OCI-LY1 (cell line): Measurements from ENCODE around the gene NCKIPSD.
A peak's percentile ranks its signal among the peaks of the same experiment; 100 is the strongest.

ENCODE experiments used
- H2AFZ ChIP-seq: fragments of 200-600 bp; sonication (generic), shearing (Covaris generic); 2 replicates; pipeline ENCODE4 v1.6.0; 2014; ENCODE audit warnings: antibody characterized with exemption, mild to moderate bottlenecking, low read length
- H3F3A ChIP-seq: fragments of 200-600 bp; sonication (generic), shearing (Covaris generic); 2 replicates; pipeline ENCODE4 v1.6.0; 2014; ENCODE audit warnings: mild to moderate bottlenecking, antibody characterized with exemption, low read length, moderate library complexity; ENCODE audit not compliant: insufficient read depth
- H3K27ac ChIP-seq: fragments of 200-600 bp; sonication (generic); 2 replicates; pipeline ENCODE4 v1.5.1; 2014; ENCODE audit warnings: low read length, mixed run types, mild to moderate bottlenecking, low read depth; ENCODE audit not compliant: poor library complexity, severe bottlenecking
- H3K27me3 ChIP-seq: fragments of 200-600 bp; sonication (generic); 2 replicates; pipeline ENCODE4 v1.6.0; 2014; ENCODE audit warnings: antibody characterized with exemption, mild to moderate bottlenecking, low read length, moderate library complexity; ENCODE audit not compliant: insufficient read depth
- H3K36me3 ChIP-seq: fragments of 200-600 bp; sonication (generic); 2 replicates; pipeline ENCODE4 v1.6.1; 2014; ENCODE audit warnings: mild to moderate bottlenecking, antibody characterized with exemption, low read length, moderate library complexity, mixed read lengths; ENCODE audit not compliant: insufficient read depth
- H3K4me1 ChIP-seq: fragments of 200-600 bp; sonication (generic); 2 replicates; pipeline ENCODE4 v1.5.1; 2014; ENCODE audit warnings: mild to moderate bottlenecking, low read length, moderate library complexity; ENCODE audit not compliant: insufficient read depth, severe bottlenecking
- H3K4me2 ChIP-seq: fragments of 200-600 bp; sonication (generic), shearing (Covaris generic); 2 replicates; pipeline ENCODE4 v1.6.1; 2014; ENCODE audit warnings: low read length
- H3K4me3 ChIP-seq: fragments of 200-600 bp; sonication (generic); 2 replicates; pipeline ENCODE4 v1.5.1; 2014; ENCODE audit warnings: low read length, low read depth, mild to moderate bottlenecking, mixed read lengths; ENCODE audit not compliant: poor library complexity, severe bottlenecking
- H3K79me2 ChIP-seq: fragments of 200-600 bp; shearing (Covaris generic); 2 replicates; pipeline ENCODE4 v1.6.1; 2016; ENCODE audit warnings: mixed run types, low read length, mixed read lengths; ENCODE audit not compliant: insufficient read depth
- H3K9ac ChIP-seq: fragments of 200-600 bp; sonication (generic), shearing (Covaris generic); 2 replicates; pipeline ENCODE4 v1.6.1; 2014; ENCODE audit warnings: mild to moderate bottlenecking, low read length, mixed read lengths
- H3K9me2 ChIP-seq: fragments of 200-600 bp; sonication (generic), shearing (Covaris generic); 2 replicates; pipeline ENCODE4 v1.6.1; 2014; ENCODE audit warnings: low read depth, mild to moderate bottlenecking, low read length, mixed read lengths
- H3K9me3 ChIP-seq: fragments of 200-600 bp; shearing (Covaris generic); 2 replicates; pipeline ENCODE4 v1.6.1; 2014; ENCODE audit warnings: low read length, mixed read lengths
- H4K20me1 ChIP-seq: fragments of 200-600 bp; sonication (generic), shearing (Covaris generic); 2 replicates; pipeline ENCODE4 v1.6.0; 2016; ENCODE audit warnings: mild to moderate bottlenecking, low read length; ENCODE audit not compliant: insufficient read depth
- CTCF ChIP-seq: fragments of 200-600 bp; sonication (generic), shearing (Covaris generic); IDR thresholded peaks from 2 replicates; pipeline ENCODE4 v1.5.1; 2017; ENCODE audit warnings: mild to moderate bottlenecking, antibody characterized with exemption, low read length, moderate library complexity, mixed read lengths
- EZH2 ChIP-seq: fragments of 200-600 bp; sonication (generic), shearing (Covaris generic); IDR thresholded peaks from 2 replicates; pipeline ENCODE4 v1.8.0; 2017; ENCODE audit warnings: borderline replicate concordance, mixed run types, mild to moderate bottlenecking, antibody characterized with exemption, low read length, moderate library complexity, mixed read lengths

The NCKIPSD gene

DNA sequence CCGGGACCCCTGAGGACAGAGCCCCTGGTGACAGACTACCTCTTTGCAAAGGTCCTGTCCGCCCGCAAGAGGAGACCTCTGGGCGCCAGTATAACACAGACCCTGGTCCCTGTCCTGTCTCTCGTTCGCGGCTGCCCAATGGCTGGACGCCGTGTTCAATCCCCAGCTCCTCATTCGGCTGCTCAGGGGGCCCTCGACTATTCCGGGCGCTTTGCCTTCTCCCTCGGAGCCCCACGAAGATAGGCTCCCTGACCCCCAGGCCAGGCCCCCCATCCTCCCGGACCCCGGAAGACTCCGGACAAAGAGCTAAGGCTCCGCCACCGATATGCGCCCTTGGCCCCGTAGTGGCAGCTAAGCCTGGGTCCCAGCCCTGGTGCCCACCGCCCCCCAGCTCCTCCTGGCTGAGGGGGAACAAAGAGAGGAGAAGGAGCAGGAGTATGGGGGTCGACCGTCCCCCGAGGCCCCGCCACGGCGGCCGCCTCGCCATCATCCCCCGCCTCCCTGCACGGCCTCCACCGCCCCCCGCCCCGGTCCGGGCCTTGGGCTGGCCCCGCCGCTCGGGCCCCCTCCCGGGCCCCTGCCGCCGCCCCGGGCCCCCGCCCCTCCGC is 23.5 kb downstream of the NCKIPSD start:
- Histone ChIP-seq H3K9me2 (no peaks in the 10 kb centered on the region), H3K36me3 (0 out of 2 replicates have a peak, but pooled peaks cover 8% of the 10 kb centered on the region), H3F3A (no peaks in the 10 kb centered on the region), H3K4me2 (peak overlapping the region; percentile 66; the same call in 1 of the 2 replicates), H3K27me3 (no peaks in the 10 kb centered on the region), H3K9me3 (no peaks in the 10 kb centered on the region), H3K79me2 (no peaks in the 10 kb centered on the region), H4K20me1 (no peaks in the 10 kb centered on the region), H3K4me1 (peaks cover 8% of the 10 kb centered on the region), H2AFZ (no peak overlapping the region), H3K27ac (no peak overlapping the region), H3K4me3 (peak overlapping the region; percentile 67), H3K9ac (no peak overlapping the region)
- no peak for TF ChIP-seq EZH2

GRCh38 chr3:48661501-48662144 is 24.1 kb downstream of the NCKIPSD start:
- Histone ChIP-seq H3K4me2 (peak overlapping the region; percentile 66), H2AFZ (no peak overlapping the region), H3K27ac (no peak overlapping the region)

GRCh38 chr3:48660800-48661400 is 24.8 kb downstream of the NCKIPSD start:
- no peak overlapping the region for H3K4me3 ChIP-seq
- peak overlapping the region; percentile 66; the same call in 1 of the 2 replicates for H3K4me2 ChIP-seq
- H4K20me1 ChIP-seq: no peaks in the 10 kb centered on the region
- H3K4me1 ChIP-seq: peaks cover 17% of the 10 kb centered on the region
- no peak overlapping the region for H3K9ac ChIP-seq
- no peaks in the 10 kb centered on the region for H3K79me2 ChIP-seq
- H2AFZ ChIP-seq: no peak overlapping the region
- no peaks in the 10 kb centered on the region for H3K27me3 ChIP-seq
- H3K27ac ChIP-seq: no peak overlapping the region
- no peaks in the 10 kb centered on the region for H3K9me3 ChIP-seq
- no peaks in the 10 kb centered on the region for H3K9me2 ChIP-seq
- TF ChIP-seq EZH2 (no peak), CTCF (no peak)
- H3K36me3 ChIP-seq: no peaks in the 10 kb centered on the region
- no peaks in the 10 kb centered on the region for H3F3A ChIP-seq

More at GRCh38 chr3:48661501-48662144, 24.1 kb downstream of the NCKIPSD start:
- H3K9me3 ChIP-seq: no peaks in the 10 kb centered on the region
- no peaks in the 10 kb centered on the region for H3K27me3 ChIP-seq
- H4K20me1 ChIP-seq: no peaks in the 10 kb centered on the region
- H3F3A ChIP-seq: no peaks in the 10 kb centered on the region
- H3K4me3 ChIP-seq: peak overlapping the region; percentile 51
- peaks cover 15% of the 10 kb centered on the region for H3K4me1 ChIP-seq
- H3K79me2 ChIP-seq: no peaks in the 10 kb centered on the region
- no peak overlapping the region for H3K9ac ChIP-seq
- TF ChIP-seq CTCF (no peak), EZH2 (no peak)
- 0 out of 2 replicates have a peak, but pooled peaks cover 5% of the 10 kb centered on the region for H3K36me3 ChIP-seq
- H3K9me2 ChIP-seq: no peaks in the 10 kb centered on the region
